GM18907 (cell line): ENCODE data around the gene DSE.

Experiments
- ATAC-seq: cut with Tn5 transposase; IDR thresholded peaks from one replicate; pipeline ENCODE4 v1.9.1; 2021; ENCODE audit warnings: mild to moderate bottlenecking, moderate library complexity; ENCODE audit not compliant: unreplicated experiment

The DSE gene

DNA sequence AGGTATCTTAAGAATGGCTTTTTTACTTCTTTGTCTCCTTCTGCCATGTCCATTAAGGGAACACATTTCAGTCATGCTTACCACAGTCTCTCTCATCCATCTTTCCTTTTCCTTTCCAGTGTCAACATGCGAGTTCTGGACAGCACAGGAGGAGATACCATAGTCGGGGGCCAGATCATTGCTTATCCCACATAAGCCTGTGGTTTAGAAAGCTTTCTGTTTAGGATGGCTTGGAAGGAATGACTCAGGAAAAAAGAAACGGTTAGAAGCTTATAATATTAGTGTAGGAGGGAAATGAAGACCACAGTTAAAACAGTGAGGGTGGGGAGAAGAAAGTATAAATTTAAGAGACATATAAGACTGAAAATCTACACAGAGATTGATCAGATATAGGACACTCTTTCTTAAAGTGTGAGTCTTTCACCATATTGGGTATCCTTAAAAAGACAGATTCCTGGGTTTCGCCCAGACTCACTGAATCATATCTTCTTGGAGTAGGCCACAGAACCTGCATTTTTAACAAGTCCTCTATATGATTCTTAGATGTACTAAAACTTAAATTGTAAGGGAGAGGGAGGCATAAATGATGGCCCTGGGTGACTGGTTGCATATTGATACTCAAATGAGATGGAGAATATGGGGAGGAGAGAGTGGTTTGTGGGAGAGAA, 36.1 kb downstream of the DSE start:
- ATAC-seq = no peak

DNA sequence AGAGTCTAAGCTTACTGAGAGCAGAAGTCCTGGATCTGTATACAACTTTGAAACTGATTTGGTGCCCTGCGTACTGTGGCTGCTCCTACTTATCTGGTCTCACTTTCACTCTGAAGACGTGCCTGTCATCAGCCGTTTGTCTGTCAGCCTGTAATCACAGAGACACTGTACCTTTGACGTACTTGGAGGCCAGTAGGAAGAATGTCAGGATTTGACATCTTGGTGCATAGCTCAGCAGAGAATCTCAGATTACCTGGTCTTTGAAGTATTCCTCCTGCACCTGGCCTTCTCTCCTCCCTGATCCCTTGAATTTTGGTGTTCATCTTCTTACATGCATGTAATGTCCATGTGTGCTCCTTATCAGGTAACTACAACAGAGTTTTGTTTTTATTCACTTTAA, 37.7 kb downstream of the DSE start:
- peak; percentile 36 for ATAC-seq

DNA sequence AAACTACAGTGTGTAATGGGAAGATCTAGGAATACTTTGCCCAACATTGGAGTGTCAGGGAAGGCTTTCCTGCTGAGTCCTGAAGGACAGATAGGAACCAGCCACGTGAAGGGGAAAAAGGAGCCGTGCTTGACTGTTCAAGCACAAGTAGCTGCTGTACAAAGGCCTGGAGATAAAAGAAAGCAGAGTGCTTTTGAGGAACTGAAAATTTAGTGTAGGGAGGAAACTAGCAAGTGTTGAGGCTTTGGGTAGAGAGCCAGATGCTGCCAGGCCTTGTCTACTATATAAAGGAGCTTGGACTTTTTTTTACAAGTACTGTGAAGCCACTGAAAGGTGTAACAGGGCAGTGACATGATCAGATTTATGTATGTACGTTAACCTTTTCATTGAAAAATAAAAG, 39.0 kb downstream of the DSE start:
- ATAC-seq = peak; percentile 82

DNA sequence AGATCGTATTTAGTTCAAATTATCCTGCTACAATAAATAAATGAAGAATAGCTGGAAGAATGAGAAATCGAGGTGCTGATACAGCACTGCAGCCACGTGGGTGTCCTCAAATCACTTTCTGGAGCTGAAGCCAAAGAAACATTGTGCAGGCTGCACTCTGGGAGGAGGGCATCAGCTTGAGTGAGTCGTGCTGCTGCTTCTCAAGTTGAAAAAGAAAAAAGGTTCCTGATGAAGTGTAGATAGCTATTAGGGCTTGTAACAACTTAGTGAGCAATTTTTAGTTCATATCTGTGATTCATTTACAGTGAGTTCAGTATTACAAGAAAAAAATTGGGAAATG, 40.5 kb downstream of the DSE start:
- no peak for ATAC-seq

DNA sequence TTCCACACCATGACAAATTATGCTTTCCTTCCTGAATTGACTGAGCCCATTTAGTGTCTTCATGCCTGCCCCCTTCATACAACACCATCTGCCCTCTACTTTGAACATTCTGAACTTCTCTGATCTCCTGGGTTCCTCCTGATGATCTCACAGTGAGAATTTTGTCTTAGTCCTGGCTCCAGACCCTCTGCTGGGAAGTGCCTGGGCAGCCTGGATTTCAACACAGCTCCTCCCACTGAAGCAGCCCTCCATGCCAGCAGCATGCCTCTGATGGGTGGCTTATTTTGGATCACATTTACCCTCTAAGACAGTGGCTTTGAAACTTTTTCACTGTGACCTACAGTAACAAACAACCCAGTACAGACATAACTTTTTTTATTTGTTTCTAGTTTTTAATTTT, 41.5 kb downstream of the DSE start:
- ATAC-seq = no peak

DNA sequence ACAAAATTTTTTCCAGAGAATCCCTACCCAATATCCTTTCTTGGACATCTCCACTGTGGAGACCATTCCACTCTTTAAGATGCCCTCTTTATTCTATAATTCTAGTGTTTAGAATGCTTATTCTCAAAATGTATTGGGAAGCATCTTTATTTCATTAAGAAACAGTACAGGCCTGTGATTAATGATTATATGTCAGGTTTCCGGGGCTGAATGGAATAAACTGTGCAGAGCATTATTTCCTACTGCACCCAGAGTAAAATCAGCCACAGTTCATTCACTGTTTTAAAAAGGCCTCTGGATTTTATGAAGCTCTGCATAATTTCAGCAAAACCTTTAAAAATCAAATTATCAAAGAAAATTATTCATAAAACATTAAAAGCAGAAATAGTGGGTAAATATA, 42.6 kb downstream of the DSE start:
- no peak for ATAC-seq

DNA sequence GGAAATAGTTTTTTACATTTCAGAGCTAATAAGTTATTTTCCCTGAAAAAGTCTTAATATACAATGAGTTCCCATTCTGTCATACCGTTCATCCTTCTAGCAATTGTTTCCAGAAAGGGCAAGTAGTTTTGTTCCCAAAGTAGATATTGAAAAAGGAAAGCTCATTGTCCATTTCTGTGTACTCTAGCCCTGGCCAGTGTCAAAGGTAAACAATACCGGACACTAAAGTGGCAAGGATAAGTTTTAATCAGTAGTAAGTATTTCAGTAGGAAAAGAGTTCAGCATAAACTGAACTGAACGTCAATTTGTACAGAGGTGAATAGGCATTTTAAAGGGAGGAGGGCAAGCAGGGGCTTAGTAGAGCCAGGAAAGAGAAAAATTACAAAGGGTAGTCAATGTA, 46.9 kb downstream of the DSE start:
- ATAC-seq = no peak

DNA sequence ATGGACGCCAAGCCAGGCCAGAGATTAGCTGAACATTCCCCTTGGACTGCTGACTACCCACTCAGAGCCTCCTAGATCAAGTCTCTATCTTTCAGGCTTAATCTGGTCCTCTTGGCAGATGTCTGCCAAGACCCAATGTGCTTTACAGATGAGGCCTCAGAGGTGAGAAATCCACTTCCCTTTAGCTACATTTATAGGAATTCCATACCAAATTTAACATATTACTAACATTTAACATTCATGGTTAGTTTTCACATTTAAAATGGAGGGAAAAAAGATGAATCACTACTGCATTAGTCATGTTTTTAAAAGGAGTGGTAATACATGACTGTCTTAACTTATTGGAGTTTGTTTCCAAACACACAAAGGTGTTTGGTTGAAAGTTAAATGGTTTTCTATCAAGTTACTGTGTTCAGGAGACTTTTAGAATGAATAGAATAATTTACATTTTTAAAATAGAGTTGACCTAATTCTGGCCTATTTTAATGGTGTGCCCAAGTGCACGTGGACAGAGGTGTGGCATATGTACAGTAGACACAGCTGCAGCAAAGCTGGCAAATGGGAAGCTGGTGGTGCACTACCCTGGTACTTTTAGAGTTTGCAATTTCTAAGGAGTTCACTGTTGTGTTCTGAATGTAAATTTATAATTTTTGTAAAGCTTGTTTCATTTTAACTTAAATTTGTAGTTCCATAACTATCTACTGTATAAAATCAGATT, 48.5 kb downstream of the DSE start:
- ATAC-seq = no peak

DNA sequence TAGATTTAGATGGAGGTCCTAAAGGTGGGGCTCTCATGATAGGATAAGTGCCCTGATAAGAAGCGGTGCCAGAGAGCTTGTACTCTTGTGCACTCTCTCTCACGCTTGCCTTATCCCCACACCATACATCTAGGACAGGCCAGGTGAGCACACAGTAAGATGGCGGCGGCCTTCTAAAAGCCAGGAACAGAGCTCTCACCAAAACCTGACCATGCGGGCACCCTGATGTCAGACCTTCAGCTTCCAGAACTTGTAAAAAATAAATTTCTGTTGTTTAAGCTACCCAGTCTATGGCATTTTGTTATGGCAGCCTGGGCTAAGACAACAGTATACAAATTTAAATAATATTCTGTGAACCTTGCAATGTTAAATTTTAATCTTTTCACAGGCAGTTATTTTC, 49.6 kb downstream of the DSE start:
- ATAC-seq = no peak

DNA sequence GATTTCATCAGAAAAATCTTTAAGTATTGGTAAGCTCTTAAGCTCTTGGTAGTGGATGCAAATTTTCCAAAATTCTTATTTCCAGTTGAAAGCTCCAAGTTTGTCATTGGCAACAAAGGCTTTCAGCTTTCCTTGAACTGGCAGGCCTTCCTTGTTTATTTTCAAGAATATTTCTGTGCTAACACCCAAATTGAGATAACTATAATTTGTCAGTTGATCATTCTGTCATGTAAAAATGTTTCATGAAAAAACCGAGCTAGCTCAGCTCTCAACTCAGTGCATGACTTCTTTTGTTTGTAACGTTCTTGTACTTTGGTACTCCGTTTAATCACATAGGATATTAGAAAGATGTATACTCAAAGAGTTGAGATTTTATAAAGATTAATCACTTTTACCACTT, 51.5 kb downstream of the DSE start:
- no peak for ATAC-seq

DNA sequence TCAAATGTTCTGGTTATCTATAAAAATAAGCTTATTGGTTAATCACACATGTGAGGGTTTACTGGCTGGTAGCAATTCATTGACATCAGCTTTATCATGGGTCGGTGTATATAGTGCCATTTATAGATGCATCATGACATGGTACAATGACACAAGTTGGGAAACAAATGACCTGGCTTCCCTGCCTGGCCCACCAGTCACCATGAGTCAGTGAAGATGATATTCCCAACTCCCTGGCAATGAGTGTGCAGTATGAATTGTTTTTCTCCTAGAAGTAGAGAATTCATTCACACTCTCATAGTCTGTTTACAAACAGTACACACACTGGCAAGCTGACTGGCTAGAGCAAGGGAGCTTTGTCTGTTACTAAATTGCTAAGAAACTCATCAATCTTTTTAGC, 53.3 kb downstream of the DSE start:
- no peak for ATAC-seq

DNA sequence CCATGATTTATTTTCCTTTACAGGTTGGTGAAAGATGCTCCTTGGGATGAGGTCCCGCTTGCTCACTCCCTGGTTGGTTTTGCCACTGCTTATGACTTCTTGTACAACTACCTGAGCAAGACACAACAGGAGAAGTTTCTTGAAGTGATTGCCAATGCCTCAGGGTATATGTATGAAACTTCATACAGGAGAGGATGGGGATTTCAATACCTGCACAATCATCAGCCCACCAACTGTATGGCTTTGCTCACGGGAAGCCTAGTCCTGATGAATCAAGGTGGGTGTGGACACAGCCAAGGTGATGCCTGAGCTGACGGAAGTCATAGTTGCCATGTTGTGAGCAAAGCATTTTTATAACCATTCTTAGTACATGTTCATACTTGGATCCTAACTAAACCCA, 55.8 kb downstream of the DSE start:
- ATAC-seq = no peak

DNA sequence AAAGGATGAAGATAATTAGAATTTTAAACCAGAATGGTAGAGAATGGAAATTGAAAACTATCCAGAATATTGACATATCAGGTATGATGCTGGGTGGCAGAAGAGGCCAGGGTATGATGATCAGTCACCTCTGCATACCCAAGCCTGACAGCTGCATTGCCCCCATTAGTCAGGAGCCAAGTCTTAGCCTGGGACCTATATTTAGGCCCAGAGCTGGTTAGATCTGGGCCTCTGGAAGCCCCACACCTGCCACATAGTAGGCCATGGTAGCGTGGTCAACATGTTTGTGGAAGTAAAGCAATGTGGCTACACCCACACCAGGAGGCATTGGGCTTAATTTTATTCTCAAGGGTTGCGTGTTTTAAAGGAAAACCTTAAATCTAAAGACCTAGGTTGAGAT, 58.4 kb downstream of the DSE start:
- no peak for ATAC-seq

DNA sequence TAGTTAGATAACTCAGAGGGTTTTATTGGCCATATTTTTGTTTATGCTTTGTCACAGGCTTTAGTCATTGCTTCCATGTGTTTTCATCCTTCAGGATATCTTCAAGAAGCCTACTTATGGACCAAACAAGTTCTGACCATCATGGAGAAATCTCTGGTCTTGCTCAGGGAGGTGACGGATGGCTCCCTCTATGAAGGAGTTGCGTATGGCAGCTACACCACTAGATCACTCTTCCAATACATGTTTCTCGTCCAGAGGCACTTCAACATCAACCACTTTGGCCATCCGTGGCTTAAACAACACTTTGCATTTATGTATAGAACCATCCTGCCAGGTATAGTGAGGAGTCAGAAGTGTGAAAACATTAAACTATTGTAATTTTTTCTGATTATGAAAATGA, 60.1 kb downstream of the DSE start:
- no peak for ATAC-seq

DNA sequence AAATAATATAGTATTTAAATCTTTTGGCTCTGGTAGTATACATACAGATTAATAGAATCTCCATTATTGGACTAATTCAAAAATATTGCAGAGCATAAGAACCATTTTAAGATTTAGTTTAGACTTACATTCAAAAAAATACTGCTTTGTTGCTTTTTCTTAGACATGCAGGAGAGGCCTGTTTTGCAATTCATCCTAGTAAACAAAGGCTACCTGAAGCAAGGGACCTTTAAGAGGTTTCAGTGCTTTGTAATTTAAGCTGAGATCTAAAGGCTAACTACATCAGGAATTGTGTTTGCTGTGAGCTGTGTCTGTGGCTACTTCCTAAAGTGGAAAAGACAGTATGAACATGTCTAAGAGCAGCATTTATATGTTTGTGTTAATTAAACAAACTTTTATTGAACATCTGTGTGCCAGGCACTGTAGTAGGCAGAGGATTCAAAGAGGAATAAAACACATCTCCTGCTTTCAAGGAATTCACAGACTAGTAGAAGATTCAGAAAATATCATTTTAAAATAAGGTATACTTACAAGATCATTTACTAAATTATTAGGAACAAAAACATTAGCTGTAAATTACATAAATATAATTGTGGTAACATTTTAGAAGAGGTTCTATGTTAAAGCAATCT, 61.3 kb downstream of the DSE start:
- ATAC-seq = no peak

DNA sequence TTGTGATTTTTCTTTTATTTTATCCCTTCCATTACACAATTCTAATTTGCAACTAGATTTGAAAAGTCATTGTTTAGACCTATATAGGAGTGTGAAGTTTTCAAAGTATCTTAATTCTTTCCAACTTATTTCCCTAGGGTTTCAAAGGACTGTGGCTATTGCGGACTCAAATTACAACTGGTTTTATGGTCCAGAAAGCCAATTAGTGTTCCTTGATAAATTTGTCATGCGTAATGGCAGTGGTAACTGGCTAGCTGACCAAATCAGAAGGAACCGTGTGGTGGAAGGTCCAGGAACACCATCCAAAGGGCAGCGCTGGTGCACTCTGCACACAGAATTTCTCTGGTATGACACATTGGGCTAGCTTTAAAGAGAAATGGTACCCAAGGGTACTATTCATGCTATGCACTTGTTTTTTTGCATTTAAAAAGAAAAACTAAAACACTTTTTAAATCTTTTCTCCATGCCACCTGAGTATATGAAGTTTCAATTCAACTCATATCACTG, 62.5 kb downstream of the DSE start:
- no peak for ATAC-seq

DNA sequence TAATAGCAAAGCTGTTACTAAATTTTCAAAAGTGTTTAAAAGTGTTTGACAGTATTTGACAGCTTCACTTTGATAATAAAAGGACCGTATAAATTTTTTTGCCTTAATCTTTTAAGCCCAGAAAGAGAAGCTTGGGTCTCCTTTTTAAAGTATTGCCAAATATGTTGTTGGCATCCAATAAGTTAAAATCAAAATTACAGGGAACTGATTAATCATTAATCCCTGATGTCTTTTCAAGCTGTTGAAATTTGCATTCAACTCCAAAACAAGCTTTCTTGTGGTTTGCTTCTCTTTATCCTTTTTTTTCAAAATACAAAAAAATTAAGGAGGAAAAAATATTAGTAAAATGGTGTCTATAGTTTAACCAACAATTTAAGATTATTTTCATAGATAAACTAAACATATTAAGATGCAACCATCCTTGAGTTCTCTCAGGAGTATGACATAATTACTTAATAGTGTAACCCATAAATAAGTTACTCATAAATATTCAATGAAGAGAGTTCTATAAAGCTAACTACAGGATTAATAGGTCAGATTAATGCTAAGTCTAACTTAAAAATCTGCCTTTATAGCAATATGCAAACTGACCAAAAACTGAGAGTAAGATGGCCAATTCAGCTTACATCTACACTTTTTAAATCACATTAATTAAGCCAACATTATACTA, 63.4 kb downstream of the DSE start:
- no peak for ATAC-seq

DNA sequence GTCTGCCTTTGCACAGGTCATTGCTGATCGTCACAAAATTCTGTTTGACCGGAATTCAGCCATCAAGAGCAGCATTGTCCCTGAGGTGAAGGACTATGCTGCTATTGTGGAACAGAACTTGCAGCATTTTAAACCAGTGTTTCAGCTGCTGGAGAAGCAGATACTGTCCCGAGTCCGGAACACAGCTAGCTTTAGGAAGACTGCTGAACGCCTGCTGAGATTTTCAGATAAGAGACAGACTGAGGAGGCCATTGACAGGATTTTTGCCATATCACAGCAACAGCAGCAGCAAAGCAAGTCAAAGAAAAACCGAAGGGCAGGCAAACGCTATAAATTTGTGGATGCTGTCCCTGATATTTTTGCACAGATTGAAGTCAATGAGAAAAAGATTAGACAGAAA, 65.8 kb downstream of the DSE start:
- ATAC-seq = no peak

DNA sequence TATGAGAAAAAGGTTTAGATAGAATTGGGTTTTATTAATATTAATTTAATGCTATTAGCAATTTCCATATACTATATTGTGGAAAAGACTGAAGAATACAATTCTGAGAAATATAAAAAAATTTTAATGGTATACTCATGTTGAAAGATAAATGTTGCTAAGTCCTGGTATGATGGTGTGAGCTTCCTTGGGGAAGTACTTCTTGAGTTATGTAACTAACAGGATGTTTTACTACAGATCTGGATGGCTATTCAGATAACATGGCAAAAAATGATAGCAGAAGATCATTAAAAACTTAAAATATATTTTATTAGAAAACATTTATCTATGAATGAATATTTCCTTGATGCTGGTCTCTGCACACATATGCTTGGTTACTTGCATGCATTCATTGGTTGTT, 66.9 kb downstream of the DSE start:
- no peak for ATAC-seq

DNA sequence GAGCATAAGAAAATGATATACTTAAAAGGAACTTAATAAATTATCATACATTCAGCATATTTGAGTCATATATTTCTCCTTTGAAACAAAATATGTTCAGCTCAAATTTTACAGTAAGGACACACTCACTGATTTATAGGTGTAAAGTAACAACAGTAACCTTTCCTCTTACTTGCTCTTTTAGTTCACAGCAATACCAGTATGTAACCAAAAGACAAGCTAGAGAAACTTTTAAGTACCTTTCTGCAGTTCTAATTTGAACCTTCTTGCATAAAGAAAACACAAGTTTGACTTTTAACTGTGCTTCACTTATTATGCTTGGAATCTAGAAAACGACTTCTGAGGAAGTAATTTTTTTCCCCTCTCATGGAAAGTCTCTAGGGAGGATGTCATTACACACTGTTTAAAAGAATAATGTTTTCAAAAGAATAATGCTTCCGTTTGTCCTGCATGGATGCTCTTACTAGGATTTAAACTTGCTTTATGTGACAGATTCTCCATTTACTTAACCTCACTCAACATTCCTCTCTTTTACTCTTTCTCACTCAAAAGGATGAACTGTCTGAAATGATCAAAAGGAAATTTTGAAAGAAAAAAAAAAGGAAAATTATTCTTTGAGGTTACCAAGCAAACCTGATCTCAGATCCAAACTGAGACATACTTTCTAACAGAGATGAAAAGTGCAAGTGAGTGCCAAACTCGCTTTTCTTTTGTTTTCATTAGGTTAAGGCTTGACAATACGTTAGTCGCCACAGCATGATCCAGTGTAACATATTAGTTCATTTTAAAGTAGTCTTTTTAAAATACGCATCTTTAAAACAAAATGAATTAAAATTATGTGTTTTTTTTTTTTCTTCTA, 68.1 kb downstream of the DSE start:
- no peak for ATAC-seq

DNA sequence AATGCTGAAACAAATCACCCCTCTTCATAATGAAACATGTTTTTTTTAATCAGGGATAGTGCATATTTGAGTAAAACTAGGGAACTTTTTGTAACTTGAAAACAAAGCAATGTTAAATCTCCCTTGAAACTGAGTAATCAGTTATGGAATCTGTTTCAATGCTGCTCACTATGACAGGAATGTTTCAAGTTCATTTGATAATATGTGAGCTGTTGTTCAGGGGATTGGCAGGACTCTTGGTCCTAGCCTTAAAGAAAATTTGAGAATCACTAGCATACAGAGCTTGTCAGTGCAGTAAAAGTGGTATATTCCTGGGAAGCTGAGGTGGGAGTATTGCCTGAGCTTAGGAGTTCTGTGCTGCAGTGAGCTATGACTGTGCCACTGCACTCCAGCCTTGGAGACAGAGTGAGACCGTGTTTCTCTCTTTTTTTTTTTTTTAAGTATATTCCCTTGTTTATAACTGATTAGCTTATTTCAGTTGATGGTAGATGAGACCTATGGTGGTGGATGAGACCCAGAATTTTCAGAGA, 68.8 kb downstream of the DSE start:
- ATAC-seq = no peak
